Gastroesophageal sphincter (tissue), 4 donors: ENCODE measurements around the gene KLF2. TPM values are rescaled to one million over a fixed set of nuclear protein-coding genes. Genes with fewer than 3 reads are reported as not detected.
A peak's percentile ranks its signal among the peaks of the same experiment; 100 is the strongest.

Experiments used
- ATAC-seq: fragments of 150-250 bp; one replicate; pipeline ENCODE4 v1.9.1; 2016; ENCODE audit warnings: mild to moderate bottlenecking, moderate library complexity
- H3K27ac ChIP-seq, 4 donors: fragments of 200-600 bp; sonication (generic) in 3 of 4; 1 replicate in 3 of 4; 2 replicates in 1 of 4; pipeline ENCODE4 v1.5.1; 2016 to 2019
- H3K27me3 ChIP-seq: fragments of 200-600 bp; sonication (generic); one replicate; pipeline ENCODE4 v1.5.1; 2019
- H3K36me3 ChIP-seq, 2 donors: fragments of 200-600 bp; sonication (generic); one replicate each; pipeline ENCODE4 v1.5.1; 2019; ENCODE audit warnings: control low read depth in 1 of 2
- H3K4me1 ChIP-seq, 3 donors: fragments of 200-600 bp; sonication (generic); 1 replicate in 2 of 3; 2 replicates in 1 of 3; pipeline ENCODE4 v1.5.1; 2016 to 2019; ENCODE audit warnings: control low read depth in 2 of 3
- H3K4me3 ChIP-seq, 2 donors: fragments of 200-600 bp; sonication (generic); one replicate each; pipeline ENCODE4 v1.5.1; 2019; ENCODE audit warnings: mild to moderate bottlenecking in 1 of 2, moderate library complexity in 1 of 2
- H3K9me3 ChIP-seq, 3 donors: fragments of 200-600 bp; sonication (generic); one replicate each; pipeline ENCODE4 v1.5.1; 2017 to 2019; ENCODE audit warnings: control low read depth in 2 of 3
- CTCF ChIP-seq, 4 experiments: fragments of 200-600 bp in 2 of 4; fragments of 450-650 bp in 2 of 4; sonication (generic) in 1 of 4; IDR thresholded peaks; one replicate each; pipeline ENCODE4 v1.5.1; 2017 to 2019; ENCODE audit warnings: antibody characterized with exemption in 4 of 4, mild to moderate bottlenecking in 2 of 4, moderate library complexity in 2 of 4
- EP300 ChIP-seq: sonication (generic); formaldehyde crosslinking; IDR thresholded peaks from one replicate; pipeline ENCODE4 v1.6.1; 2017; ENCODE audit warnings: antibody characterized with exemption, mild to moderate bottlenecking
- POLR2A ChIP-seq, 2 donors: fragments of 450-650 bp; IDR thresholded peaks; one replicate each; pipeline ENCODE4 v1.6.1; 2017; ENCODE audit warnings: antibody characterized with exemption in 2 of 2, mild to moderate bottlenecking in 2 of 2, moderate library complexity in 1 of 2
- POLR2AphosphoS5 ChIP-seq: sonication (generic); formaldehyde crosslinking; IDR thresholded peaks from one replicate; pipeline ENCODE4 v1.6.1; 2017; ENCODE audit warnings: antibody characterized with exemption
- WGBS, 2 donors: methylation state at CpG; one replicate each; pipeline ENCODE4 v1.1.5; 2018; ENCODE audit warnings: low coverage in 1 of 2; 5-methylcytosine and 5-hydroxymethylcytosine counted together
- total RNA-seq, 4 donors: library from RNA; depleted of rRNA; stranded (reverse); fragments of >200 nt; gene quantifications; one replicate each; pipeline ENCODE4 v1.1.0, GENCODE V29; 2016

Gene KLF2
- total RNA-seq, 4 donors from 2014 or later, result 29.4 to 40.0 (median 34.9) TPM

- WGBS, 2 donors, result 83 to 98% methylated on average over 3 to 4 of the region's 5 CpGs
- H3K27me3 ChIP-seq, result no peaks in the 10 kb centered on the region
Observed at GRCh38 chr19:16308081-16308480, 16.5 kb upstream of the KLF2 start.

GRCh38 chr19:16309643-16310042, 15.0 kb upstream of the KLF2 start:
- H3K27ac ChIP-seq, result no peak overlapping the region
- H3K9me3 ChIP-seq, result no peaks in the 10 kb centered on the region
- ATAC-seq, result no peak
- TF ChIP-seq POLR2A (IDR thresholded peaks at IDR 0.05) (no peak), POLR2AphosphoS5 (no peak), CTCF (IDR thresholded peaks at IDR 0.05) (no peak), EP300 (no peak)
- WGBS, 2 donors, result 67 to 92% methylated on average over 2 to 3 of the region's 3 CpGs
- H3K4me1 ChIP-seq, result no peaks in the 10 kb centered on the region
- no peak overlapping the region for H3K4me3 ChIP-seq
- no peaks in the 10 kb centered on the region for H3K36me3 ChIP-seq
- no peaks in the 10 kb centered on the region for H3K27me3 ChIP-seq

More at GRCh38 chr19:16308081-16308480, 16.5 kb upstream of the KLF2 start:
- Histone ChIP-seq H3K9me3 (no peaks in the 10 kb centered on the region), H3K4me3 (no peak overlapping the region), H3K27ac (no peak overlapping the region), H3K36me3 (no peaks in the 10 kb centered on the region), H3K4me1 (peaks cover 0 to 12% (median 7%) of the 10 kb centered on the region in 3 donors)
- ATAC-seq, result no peak
- TF ChIP-seq EP300, result no peak
- TF ChIP-seq CTCF (IDR thresholded peaks at IDR 0.05), result no peak
- no peak for TF ChIP-seq POLR2AphosphoS5
- no peak for TF ChIP-seq POLR2A (IDR thresholded peaks at IDR 0.05)

DNA sequence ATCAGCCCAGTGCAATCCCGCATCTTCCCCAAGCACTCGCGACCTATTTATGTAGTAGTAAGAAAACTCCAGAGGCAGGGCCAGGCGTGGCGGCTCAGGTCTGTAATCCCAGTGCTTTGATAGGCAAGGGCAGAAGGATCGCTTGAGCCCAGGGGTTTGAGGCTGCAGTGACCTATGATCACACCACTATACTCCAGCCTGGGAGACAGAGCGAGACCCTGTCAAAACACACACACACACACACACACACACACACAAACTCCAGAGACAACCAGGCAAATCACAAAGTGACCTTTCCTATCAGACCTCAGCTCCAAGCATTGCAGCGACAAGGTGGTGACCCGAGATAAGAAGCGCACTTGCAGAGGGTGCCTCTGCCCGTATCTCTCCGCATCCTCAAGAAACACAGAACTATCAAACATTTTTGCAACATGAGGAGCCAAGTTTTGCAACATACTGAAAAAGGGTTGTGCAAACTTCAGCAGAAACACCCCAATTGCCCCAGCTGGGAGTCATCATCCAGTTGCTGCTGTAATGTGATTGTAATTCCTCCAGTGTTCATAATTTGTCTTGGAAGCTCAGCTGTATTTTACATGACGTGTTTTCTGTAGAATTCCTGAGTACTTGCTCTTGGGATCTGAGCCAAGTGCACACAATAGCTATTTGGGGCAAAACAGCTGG, 8.7 kb upstream of the KLF2 start:
- TF ChIP-seq CTCF (IDR thresholded peaks at IDR 0.05) (no peak), POLR2AphosphoS5 (peak; percentile 98), EP300 (no peak), POLR2A (IDR thresholded peaks at IDR 0.05) (no peak)
- peaks cover 0 to 28% (median 16%) of the 10 kb centered on the region in 3 donors for H3K4me1 ChIP-seq
- ATAC-seq, result peak; percentile 86
- no peaks in the 10 kb centered on the region for H3K9me3 ChIP-seq
- H3K4me3 ChIP-seq, result no peak overlapping the region
- peak overlapping the region; percentile 62 to 84 (median 76) for H3K27ac ChIP-seq
- 15 to 44% methylated on average over 6 to 11 of the region's 13 CpGs for WGBS, 2 donors
- no peaks in the 10 kb centered on the region for H3K36me3 ChIP-seq
- H3K27me3 ChIP-seq, result no peaks in the 10 kb centered on the region

DNA sequence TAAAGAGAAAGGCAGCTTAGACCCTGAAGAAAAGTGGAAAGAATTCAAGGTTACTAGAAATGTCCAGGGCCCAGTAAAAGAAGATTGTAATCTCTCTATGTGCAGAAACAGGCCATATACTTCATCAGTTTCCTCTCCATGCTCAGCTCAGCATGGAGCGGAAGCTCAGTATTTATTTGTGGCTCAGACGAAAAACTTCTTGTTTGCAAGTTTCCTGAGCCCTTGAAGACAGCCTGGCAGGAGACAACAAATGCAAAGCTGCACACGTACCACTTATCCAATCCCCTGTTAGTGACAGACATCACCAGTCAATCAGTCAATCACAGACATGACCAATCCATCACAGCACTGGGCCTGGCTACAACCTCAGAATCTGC, 8.1 kb upstream of the KLF2 start:
- Histone ChIP-seq H3K9me3 (no peaks in the 10 kb centered on the region), H3K27ac (peak overlapping the region; percentile 62 to 84 (median 76)), H3K4me3 (no peak overlapping the region), H3K27me3 (no peaks in the 10 kb centered on the region), H3K36me3 (no peaks in the 10 kb centered on the region), H3K4me1 (peaks cover 0 to 28% (median 16%) of the 10 kb centered on the region in 3 donors)
- peak; percentile 24 for ATAC-seq
- whole genome bisulfite sequencing, 2 donors, result 21 to 38% methylated on average over 1 to 3 of the region's 3 CpGs
- no peak for TF ChIP-seq EP300
- TF ChIP-seq CTCF (IDR thresholded peaks at IDR 0.05), result no peak
- TF ChIP-seq POLR2A (IDR thresholded peaks at IDR 0.05), result no peak
- no peak for TF ChIP-seq POLR2AphosphoS5

GRCh38 chr19:16319481-16319880, 5.1 kb upstream of the KLF2 start:
- Histone ChIP-seq H3K36me3 (no peaks in the 10 kb centered on the region), H3K27ac (peak overlapping the region in 2 of 4 donors; percentile 15 to 47), H3K9me3 (no peaks in the 10 kb centered on the region), H3K4me1 (peaks cover 0 to 39% (median 20%) of the 10 kb centered on the region in 3 donors), H3K27me3 (no peaks in the 10 kb centered on the region), H3K4me3 (no peak overlapping the region)
- TF ChIP-seq POLR2AphosphoS5 (no peak), POLR2A (IDR thresholded peaks at IDR 0.05) (no peak), CTCF (IDR thresholded peaks at IDR 0.05) (no peak), EP300 (no peak)
- ATAC-seq, result no peak
- WGBS, 2 donors, result 52 to 56% methylated on average over 4 to 5 of the region's 7 CpGs
